GM18499 (cell line): ENCODE results near the gene ATP5PO.

Experiments used
- ATAC-seq: cut with Tn5 transposase; IDR thresholded peaks from one replicate; pipeline ENCODE4 v1.9.1; 2021; ENCODE audit warnings: moderate number of reproducible peaks; ENCODE audit not compliant: insufficient read depth, unreplicated experiment

ATP5PO gene

DNA sequence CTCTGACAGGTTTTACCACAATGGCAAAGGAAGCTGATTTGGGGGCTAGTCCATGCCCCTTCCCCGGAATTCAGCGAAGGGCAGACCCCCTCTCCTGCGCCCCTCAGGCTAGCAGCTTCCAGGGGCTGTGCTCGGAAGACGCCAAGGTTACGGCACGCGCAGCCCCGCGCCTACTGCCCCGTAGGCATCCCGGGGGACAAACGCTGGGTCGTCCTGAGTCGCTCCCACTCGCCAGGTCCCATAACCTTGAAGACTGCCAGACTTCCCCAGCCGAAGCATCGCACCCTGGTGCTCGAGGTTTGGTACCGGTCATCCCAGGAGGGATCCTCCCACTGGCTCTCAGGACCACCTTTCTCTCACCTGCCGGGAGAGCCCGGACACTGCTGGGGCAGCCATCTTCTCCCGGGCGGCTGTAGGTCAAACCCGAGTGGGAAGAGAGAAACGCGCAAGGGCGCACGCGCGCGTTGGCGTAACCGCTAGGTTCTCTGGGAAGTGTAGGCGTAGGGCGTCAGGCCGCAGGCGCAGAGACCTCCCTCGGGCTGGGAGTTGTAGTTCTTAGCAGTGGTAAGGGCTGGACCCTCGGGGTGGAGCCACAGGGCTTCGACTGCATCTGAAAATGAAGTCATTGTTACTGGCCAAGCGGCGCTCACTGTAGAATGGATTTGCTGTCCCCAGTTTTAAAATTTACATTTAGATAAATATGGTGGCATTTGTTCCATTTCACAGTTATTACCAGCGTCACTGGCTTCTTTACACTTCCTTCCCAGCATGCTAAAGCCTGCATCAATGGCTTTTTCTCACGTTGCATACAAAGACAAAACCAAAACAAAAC, at the start of gene ATP5PO:
TSS of gene ATP5PO (minus strand) at position 437 of the 832 bp plus-strand sequence. CDS start at position 396, 41 bp downstream.
- peak; percentile 92 for ATAC-seq

DNA sequence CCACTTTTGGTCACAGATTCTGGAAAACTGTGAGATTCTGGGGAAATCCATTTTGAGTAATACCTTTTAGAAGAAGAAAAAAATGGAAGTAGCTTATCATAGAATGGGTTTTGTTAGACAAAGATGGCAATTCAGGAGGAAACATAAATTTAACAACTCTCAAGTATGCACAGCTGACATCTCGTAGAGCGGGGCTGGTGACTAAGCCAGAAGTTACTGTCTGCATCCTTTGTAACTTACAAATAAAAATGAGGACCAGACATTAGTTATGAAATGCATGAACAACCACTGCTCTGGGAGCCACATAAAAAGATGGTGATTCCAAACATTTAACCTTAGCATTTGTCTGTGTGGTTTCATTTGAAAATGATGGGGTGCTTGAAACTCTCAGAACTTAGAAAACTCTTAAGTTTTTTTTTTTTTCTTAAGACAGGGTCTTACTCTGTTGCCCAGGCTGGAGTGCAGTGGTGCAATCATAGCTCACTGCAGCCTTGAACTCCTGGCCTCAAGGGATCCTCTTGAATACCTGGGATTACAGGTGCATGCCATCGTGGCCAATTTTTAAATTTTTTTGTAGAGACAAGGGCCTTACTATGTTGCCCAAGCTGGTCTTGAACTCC, 49.2 kb upstream of the ATP5PO start:
- no peak for ATAC-seq

DNA sequence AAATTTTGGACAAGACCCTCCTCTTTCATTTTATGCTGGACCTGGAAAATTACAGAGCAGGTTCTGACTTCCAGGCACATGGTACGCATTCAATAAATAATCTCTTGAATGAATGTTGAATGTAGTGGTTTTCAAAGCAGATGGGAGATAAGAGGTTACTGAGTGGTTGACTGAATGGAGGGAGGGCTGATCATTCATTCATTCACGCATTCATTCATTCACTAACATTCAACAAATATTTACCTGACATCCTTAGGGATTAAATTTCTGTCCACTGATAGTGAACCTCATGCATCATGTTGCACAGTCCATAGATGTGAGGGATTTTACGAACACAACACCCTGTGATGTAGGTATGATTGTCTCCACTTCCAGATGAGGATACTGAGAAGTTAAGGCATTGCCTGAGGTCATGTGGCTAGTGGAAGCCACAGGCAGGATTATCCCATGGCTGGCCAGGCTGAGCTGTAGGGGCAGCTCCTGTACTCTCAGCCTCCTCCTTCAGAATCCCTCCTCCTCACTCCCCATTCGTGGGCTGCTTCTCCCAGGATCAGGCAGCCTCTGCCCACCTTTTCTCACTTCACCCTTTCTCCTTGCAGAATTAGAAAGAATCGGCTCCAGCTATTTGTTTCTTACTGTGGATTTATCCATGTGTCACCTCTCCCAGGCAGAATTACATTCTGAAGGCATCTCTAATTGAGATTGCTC, 48.4 kb upstream of the ATP5PO start:
- no peak for ATAC-seq

DNA sequence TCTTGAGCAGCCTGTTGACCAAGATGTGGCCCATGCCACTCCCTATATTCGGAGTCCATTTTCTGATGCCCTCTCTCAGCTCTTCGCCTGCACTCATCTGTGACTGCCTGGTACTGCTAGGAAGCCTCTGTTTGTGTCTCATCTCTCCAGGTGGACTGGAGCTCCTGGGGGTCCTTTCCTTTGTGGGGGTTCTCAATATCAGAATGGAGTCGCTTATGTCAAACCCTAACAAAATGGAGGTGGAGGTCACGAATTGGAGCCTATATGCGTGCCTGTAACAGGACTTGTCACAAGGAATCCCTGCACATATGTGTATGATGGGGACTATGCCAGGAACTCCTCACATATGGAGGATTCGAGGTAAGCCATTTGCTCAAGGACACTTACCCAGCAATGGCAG, 46.7 kb upstream of the ATP5PO start:
- no peak for ATAC-seq

GRCh38 chr21:33961061-33961460, 45.5 kb upstream of the ATP5PO start:
- no peak for ATAC-seq

DNA sequence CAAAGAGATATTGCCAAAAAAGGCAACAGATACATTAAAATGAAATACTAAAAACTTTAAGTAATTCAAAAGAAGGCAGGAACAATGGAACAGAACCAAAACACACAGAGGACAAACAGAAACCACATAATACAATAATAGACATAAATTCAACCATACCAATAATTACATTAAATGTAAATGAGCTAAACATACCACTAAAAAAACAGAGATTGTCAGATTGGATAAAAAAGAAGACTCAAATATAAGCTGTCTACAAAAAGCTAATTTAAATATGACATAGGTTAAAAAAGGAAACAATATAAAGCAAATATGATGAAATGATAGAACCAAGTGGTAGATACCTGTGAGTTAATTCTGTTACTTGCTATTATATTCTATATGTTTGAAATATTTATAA, 44.1 kb upstream of the ATP5PO start:
- no peak for ATAC-seq

- ATAC-seq: no peak
Observed at GRCh38 chr21:33954395-33954794, 38.8 kb upstream of the ATP5PO start.

GRCh38 chr21:33951276-33952178, 35.9 kb upstream of the ATP5PO start:
- ATAC-seq: no peak

GRCh38 chr21:33950431-33951079, 35.0 kb upstream of the ATP5PO start:
- ATAC-seq: no peak

GRCh38 chr21:33949516-33950430, 34.2 kb upstream of the ATP5PO start:
- ATAC-seq: no peak

DNA sequence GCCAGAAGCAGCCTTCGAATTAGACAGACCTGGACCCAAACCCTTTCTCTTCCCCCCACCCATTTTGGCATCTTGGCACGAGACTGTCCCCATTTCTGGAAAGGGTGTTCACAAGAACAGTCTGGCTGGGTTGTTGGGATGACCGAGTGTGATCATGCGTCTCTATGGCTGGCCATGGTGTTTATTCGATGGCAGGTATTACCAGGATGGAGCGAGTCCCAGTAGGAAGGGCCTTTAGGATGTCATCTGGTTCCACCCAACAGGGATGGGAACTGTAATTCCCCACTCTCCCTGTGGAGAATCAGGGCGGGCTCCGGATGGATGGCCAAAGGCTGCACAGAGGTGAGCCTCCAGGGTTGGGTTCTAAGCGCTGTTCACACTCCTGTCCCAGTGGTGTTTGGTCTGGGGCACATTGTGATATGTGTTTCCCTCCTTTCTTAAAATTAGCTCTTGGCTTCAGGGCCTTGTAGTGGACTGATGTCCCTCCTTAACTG, 33.4 kb upstream of the ATP5PO start:
- ATAC-seq: no peak

DNA sequence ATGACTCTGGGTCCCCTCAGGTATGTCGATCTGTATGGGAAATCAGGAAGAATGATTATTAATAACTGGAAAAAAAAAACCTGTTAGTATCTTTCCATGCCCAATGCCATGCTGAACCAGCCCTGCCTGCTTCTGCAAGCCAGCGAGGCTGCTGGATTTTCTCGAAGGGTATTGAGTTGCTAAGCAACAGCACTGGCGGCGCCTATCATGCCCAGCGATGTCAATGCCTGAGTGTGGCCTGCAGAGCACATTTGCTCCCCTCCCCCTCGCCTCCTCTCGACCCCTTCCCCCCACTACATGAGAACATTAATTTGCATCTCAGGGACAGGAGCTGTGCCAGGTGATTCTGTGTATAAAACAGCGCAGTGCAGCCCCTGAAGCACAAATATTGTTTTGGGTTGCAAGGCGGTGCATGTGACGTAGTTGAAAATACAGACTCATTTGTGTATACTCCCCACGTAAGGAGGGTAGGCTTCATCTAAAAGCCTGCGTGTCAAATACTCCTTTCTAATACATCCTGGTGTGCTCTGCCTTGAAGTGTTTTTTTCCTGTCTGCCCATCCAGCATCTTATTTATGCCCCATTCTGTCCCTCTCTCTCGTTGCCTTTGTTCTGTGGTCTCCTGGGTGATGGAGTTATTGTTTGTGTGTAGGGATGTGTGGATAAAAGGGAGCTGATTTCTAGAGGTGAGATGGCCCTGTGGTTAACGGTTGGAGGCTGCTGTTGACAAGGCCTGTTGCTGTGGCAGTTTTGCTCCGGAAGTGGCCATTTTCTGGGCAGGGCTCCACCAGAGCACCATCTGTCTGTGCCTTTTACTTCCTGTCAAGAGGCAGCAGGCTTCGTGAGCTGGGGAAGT, 32.7 kb upstream of the ATP5PO start:
- peak; percentile 28 for ATAC-seq

DNA sequence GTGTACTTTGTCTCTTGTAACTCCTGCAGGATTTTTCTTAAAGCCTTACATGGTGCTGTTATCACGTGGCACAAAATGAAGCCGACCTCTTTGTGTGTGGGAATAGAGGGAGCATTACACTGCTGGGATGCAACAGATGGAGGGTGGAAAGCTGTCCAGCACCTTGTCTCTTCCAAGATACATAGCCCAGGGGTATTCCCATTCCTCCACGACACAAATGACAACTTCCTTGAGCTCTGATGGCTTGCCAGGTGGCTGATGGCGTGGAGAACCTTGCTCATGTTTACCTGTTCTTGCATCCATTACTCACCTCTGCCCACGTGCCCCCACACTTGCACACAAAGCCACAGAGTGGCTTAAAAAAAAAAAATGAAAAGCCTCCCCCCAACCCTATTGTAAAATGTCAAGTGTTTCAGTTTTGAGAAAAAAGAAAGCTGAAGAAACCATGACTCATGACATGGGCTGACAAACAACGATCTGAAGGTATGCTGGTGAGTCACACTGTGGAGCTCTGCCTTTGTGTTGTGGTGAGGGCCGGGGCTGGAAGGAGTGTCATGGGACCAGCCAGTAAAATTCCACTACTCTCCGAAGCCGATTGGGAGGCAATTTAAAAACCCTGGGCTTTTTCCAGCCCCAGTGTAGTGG, 32.0 kb upstream of the ATP5PO start:
- peak; percentile 42 for ATAC-seq

GRCh38 chr21:33945652-33946270, 30.2 kb upstream of the ATP5PO start:
- no peak for ATAC-seq

DNA sequence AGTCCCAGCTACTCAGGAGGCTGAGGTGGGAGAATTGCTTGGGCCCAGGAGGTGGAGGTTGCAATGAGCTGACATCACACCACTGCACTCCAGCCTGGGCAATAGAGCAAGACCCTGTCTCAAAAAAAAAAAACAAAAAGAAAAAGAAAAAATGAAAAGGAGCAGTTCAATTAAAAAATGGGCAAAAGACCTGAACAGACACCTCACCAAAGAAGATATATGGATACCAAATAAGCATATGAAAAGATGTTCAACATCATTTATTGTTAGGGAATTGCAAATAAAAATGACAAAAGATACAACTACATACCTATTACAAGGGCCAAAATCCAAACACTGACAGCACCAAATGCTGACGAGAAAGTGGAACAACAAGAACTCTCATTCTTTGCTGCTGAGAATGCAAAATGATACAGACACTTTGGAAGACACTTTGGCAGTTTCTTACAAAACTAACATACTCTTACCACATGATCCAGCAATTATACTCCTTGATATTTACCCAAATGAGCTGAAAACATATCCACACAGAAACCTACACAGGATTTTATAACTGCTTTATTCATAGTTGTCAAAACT, 28.7 kb upstream of the ATP5PO start:
- no peak for ATAC-seq

DNA sequence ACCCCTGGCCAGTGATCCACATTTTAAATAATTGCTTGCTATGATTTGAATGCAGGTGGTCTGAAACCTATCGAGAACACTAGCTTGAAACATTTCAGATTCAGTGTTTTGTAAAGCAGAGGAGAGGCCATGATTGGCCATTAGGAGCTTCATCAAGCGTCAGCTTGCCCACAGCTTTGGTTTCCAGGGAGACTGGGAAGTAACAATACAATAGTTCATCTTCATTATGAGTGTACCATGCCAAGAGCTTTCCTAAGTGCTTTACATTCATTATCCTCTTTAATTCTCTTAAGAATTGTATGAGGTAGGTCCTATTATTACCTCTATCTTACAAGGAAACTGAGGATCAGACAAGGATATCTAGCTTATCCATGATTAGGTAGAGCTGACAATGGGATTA, 27.7 kb upstream of the ATP5PO start:
- no peak for ATAC-seq
